GM19099 (cell line): ENCODE measurements around the gene ART4.

ENCODE experiments used
- POLR2A ChIP-seq: IDR thresholded peaks from 3 replicates; pipeline ENCODE4 v1.6.1; 2011; ENCODE audit warnings: low read depth; ENCODE audit not compliant: insufficient read length; ENCODE audit errors: extremely low read depth

The ART4 gene

DNA sequence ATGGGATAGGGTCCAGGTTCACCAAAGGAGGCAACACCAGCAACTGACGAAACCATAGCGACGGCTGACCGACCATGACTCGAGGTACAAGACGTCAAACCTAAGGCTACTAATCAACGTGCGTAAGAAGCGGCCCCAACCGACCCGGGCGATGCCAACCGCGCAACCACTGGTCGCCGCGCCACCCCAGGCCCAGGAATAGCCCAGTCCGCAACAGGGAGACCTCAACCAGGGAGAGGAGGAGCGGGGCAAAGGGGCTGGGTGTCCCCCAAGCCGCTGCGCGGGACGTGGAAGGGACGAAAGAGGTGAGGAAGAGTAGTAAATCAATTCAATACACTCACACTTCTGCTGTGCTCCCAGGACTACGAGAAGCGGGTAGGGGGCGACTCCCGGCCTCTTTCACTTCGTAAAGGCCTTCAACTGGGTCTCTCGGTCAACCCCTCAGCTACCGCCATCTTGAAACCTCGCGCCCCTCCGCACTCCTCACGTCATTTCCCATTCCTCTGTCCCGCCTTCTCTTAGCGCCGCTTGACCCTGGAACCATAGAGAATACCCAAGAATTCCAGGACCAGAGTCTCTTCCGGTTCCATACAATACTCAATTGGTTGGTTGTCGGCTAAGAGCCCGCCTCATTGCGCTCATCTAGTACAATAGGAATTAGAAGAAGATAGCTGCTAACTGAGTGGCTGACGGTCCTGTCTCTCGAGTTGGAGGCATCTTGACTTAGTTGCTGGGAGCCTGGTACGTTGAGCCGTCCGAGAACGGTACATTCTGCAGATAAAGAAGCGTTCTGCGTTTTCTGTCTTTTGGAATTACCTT, 40.1 kb downstream of the ART4 start, which contains the start of the genes C12orf60 and WBP11:
Gene C12orf60 (plus strand): TSS at position 660 of the 819 bp plus-strand sequence. CDS start 19,266 bp downstream, outside the sequence.
Gene WBP11 (minus strand): TSS at position 468 of the 819 bp plus-strand sequence. CDS start 2,095 bp downstream, outside the sequence.
- TF ChIP-seq POLR2A, result peak; percentile 86

DNA sequence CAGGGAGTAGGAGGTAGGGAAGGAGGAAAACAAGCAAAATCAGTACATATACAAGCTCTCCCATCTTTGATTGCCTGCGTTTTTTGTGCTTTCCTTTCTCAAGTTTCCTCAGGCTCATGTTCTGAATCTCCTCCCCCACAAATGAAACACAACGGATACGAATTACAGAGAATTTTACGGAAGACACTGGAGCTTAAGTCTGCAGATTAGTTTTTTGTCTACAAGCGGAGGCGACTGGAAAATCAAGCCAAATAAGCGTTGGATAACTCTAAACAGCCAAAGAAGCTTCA, 40.7 kb downstream of the ART4 start:
- no peak for TF ChIP-seq POLR2A

DNA sequence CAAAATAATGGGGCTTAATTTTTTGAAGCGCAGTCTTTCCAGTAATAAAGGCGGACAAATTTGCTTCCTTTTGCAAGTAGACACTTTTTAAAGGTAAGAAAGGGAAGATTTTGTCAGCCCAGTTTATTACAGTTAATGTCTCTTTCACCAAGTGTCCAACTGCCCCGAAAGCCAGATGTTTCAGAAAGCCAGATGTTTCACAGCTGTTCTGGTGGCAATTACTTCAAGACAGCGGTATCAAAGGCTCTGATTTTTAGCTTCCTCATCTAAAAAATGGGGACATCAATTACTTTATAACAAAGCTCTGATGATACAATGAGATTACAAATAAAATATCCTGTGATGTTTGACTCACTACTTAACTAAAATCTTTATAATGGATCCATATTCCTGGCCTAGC, 41.1 kb downstream of the ART4 start:
- TF ChIP-seq POLR2A, result no peak

DNA sequence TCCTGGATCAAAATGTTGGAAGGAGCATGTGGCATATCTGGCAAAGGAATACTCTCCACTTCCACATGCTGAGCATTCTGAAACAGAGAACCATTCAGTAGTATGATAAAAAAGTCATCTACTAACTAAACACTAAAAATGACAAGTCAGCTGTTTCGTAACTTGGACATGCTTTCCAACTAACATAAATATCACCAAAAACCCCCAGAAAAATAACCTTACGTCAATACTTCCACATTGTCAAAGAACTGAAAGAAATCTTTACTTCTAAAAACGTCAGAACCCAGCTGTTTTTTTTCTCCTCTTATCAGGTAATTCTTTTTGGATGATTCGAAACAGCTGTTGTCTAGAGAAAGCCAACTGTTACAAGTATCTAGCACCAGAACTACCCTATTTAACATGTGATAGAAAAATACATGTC, 48.3 kb downstream of the ART4 start:
- TF ChIP-seq POLR2A, result no peak

DNA sequence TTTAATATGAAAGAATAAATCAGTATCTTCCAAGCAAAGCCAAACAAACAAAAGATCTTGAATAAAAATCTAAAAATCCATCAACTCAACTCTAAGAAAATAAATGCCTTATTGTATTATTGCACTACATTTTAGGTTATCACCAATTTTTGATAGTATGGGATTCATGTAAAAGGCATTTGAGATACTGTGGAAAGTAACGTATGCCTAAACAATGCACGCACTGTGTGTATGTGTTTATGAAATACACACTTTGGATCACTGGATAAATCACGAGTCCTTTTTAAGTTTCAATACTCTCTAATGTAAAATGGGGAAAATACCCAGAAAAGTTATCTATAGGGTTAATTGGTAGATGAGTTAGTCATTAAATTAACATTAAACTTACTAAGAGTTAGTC, 57.8 kb downstream of the ART4 start:
- no peak for TF ChIP-seq POLR2A

DNA sequence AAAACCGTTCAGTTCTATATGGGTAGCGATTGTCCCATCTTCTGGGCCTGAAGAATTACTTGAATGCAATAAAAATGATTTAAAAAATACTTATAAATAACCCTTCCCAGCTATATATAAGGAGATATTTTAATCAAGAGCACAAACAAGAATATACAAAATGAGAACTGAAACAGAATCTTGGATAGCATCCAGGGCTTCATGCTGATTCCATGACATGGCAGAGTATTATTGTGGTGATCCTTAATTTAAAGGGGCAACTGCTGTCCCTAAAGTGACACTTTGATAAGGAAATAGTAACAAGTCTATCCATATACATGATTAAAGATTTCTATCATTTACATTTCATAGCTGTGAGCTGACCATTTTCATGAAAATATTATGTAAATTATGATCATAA, 58.9 kb downstream of the ART4 start:
- TF ChIP-seq POLR2A, result no peak

DNA sequence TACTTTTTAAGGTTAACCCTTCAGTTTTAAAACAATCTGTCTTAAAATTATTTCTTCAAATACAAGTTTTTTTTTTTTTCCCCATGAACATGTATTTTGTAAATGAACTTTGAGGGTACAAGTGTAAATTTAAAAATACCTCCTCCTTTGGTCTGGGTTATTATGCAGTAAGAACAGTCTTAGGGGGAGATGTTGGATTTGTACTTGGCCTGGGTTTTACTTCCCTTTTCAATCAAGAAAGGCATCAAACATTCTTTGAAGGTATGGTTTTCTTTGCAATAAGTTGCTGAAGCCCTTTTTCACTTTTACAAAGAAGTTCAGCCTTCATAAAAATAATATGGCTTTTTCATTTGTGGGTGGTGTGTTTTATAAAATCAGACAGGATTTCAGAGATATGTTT, 60.6 kb downstream of the ART4 start:
- no peak for TF ChIP-seq POLR2A

DNA sequence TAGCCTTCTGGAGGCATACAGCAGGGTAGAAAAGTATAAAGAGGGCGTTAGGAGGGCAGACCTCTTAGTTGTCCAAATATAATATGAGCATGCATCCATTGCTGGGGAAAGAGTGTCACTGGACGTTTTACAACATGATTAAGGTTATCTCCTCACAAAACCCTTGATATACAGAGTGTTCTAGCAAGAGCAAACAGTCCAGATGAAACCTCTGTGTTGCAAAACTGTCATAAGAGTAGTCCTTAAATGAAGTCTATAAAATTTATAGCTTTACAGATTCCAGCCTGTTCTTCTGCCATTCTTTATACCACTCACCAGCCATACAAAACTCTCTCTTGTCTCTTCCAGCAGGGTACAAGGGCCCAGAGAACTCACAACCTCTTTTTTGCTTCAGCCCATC, 61.8 kb downstream of the ART4 start:
- no peak for TF ChIP-seq POLR2A

DNA sequence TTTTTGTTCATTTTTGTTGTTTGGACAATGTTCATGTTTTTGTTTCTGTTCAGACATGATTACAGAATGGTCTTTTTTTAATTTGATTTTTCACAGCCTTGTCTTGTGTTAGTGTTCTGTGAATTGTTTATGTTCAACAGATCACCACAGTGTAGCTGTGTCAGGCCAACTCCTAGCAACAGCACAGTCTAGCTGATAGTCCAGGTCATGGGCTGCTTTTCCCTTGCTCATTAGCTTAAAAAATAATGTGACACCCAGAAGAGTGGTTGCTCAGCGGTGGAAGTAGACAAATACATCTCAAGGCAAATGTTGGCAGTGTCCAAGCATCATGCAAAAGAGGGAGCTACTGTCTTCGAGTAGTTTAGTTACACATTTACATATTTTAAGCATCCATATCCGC, 62.5 kb downstream of the ART4 start:
- no peak for TF ChIP-seq POLR2A

DNA sequence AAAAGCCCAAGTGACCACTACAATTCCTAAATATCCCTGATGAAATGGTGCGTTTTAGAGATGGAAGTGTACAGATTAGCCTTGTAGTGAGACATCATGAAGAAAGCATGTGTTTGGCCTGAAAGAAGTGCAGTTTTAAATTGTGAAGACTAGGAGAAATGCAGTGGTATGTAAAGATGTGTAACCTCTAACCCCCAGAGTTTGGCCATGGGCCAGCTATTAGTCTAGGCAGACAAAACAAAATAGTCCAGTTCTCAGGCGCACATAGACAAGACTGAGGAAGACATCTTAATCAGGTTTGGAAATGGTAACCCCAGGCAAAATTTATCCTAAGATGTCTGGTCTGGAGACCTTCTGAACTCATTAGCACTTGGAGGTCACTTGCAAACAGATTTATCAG, 63.5 kb downstream of the ART4 start:
- no peak for TF ChIP-seq POLR2A

DNA sequence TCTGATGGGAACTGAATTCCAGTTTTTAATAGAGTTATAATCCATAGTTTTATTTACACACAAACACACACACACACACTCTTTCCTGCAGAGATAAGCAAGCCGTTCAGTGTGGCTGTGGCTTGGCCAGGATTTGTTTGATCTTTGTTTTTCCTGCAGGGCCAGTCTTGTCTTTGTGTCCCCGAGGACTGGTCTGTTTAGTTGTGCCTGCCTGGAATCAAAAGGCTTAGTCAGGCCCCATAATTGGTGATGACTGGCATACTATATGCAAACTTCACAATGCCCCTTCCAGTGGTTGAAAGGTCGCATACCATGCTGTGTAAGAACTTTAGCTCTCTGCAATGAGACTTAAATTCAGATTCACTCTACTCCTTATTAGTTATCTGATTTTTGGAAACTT, 66.1 kb downstream of the ART4 start:
- no peak for TF ChIP-seq POLR2A

DNA sequence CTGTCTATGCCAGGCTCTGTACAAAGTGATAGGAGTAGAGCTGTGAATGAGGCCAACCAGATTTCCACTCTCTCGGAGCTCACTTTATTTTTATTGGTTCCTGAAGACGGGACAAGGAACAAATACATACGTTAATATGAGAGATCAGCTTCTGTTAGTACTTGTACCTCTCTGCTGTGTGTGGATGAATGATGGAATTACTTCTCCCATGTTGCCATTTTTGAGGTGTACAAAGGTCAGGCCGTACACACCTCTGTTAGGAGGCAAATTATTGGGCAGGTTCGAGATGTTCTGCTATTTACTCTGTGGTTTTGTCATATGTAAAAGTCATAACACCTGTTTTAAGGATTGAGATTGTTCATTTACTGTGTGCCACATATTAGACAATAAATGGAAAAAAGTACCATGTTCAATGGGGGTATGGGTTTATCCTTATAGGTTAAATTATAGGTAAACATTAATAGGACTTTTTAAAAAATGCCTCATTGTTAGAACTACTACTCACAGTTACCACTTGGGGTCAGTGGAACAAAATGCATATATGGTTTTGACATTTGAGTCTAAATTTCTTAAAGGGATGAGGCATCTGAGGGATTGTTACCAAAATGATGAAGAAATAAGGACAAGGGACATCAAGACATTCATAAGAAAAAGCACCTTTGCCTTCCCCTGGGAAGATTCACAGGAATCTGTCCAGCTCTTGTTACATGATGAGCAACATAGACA, 66.9 kb downstream of the ART4 start:
- no peak for TF ChIP-seq POLR2A

DNA sequence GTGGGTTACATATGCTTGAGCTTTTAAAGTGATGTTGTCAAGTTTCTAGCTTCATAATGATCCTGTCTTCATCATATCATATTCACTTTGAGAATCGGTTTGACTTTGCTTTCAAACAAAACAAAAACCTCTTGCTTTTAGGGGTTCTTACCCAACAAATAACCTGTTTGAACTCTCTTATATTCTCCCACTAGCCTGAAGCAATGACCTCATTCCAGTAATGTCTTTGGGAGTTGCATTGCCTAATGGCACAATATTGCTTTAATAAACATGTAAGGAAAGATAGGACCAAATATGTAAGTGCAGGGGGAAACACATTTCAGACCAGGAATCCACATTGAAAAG, 67.7 kb downstream of the ART4 start:
- no peak for TF ChIP-seq POLR2A
